ENCODE data around the gene CCDC82.

The CCDC82 gene

GRCh38 chr11:96357794-96358193 is 31.9 kb downstream of the CCDC82 start:
- Histone ChIP-seq H3K9ac (ENCODE audit: low read depth, low read length) (no peak overlapping the region), H3K9me3 (ENCODE audit: control insufficient read depth, insufficient read depth, low read length) (no peaks in the 10 kb centered on the region), H3K4me3 (ENCODE audit: low read depth, low read length) (no peak overlapping the region), H3K4me1 (ENCODE audit: control insufficient read depth, insufficient read depth, low read length) (no peaks in the 10 kb centered on the region), H3K27me3 (ENCODE audit: control insufficient read depth, insufficient read depth, low read length) (no peaks in the 10 kb centered on the region), H3K36me3 (ENCODE audit: control insufficient read depth, insufficient read depth, low read length) (no peaks in the 10 kb centered on the region)

DNA sequence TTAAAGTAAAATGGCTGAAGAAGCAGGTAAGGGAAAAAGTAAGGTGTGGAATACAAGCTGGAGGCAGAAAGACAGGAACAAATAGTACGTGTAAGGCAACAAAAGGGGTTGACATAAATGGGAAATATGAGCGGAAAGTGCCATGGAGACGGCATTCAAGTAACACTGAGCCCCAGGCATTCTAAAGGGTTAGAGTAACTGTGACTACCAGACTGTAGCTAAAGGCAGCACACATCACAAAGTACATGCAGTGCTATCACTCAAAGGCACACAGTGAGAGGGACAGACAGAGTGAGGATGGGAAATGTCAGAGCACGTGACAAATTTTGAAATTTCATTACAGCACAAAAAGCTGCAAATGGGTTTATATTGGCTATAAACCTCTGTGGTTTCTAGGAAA is 32.9 kb downstream of the CCDC82 start:
- Histone ChIP-seq H3K4me1 (ENCODE audit: control insufficient read depth, insufficient read depth, low read length) (no peaks in the 10 kb centered on the region), H3K9me3 (ENCODE audit: control insufficient read depth, insufficient read depth, low read length) (no peaks in the 10 kb centered on the region), H3K27me3 (ENCODE audit: control insufficient read depth, insufficient read depth, low read length) (no peaks in the 10 kb centered on the region), H3K9ac (ENCODE audit: low read depth, low read length) (no peak overlapping the region), H3K4me3 (ENCODE audit: low read depth, low read length) (no peak overlapping the region), H3K36me3 (ENCODE audit: control insufficient read depth, insufficient read depth, low read length) (no peaks in the 10 kb centered on the region)

DNA sequence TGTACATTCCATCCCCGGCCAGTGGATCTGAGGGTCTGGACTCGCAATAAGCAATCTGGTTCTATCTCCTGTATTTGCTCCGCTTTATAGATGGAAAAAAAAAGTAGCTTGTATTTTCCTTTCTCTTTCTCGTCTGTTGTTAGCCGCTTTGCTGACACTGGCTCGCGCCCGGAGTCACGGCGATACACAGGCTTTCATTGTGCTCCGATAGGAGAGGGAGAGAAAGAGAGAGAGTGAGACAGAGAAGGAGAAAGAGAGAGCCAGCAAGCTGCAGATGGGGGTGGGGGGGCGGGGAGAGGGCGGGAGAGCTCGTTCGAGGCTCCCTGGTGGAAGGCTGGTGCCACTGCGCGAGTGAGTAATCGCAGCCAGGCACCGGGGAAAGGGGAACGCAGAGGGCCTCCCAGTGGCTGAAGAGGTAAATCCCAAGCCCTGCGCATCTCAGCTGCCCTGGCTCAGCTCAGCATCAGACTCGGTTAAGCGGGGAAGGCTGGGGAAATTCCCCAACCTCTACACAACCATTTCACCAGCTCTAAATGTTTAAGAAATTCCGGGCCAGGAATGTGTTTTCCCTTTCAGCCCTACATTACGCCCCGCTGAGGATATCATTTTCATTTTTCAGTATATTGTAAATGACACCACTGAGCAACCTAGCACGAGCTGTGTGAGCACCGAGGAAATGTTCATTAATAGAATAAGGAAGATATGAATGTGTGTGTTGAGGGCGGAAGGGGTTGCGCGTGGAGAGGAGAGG is 46.6 kb downstream of the CCDC82 start, which contains the start of gene MAML2:
MAML2 (minus strand) TSS at position 235 of the 751 bp plus-strand sequence. CDS start 1,300 bp downstream, outside the sequence.
- H3K4me3 ChIP-seq (ENCODE audit: low read depth, low read length), result peak within 1 kb of the TSS; percentile 90
- peak within 1 kb of the TSS; percentile 74 for H3K9ac ChIP-seq (ENCODE audit: low read depth, low read length)
- peaks cover 20% of the 10 kb centered on the region for H3K4me1 ChIP-seq (ENCODE audit: control insufficient read depth, insufficient read depth, low read length)
- peaks cover 2% of the 10 kb centered on the region for H3K27me3 ChIP-seq (ENCODE audit: control insufficient read depth, insufficient read depth, low read length)
- H3K9me3 ChIP-seq (ENCODE audit: control insufficient read depth, insufficient read depth, low read length), result no peaks in the 10 kb centered on the region
- H3K36me3 ChIP-seq (ENCODE audit: control insufficient read depth, insufficient read depth, low read length), result no peaks in the 10 kb centered on the region

DNA sequence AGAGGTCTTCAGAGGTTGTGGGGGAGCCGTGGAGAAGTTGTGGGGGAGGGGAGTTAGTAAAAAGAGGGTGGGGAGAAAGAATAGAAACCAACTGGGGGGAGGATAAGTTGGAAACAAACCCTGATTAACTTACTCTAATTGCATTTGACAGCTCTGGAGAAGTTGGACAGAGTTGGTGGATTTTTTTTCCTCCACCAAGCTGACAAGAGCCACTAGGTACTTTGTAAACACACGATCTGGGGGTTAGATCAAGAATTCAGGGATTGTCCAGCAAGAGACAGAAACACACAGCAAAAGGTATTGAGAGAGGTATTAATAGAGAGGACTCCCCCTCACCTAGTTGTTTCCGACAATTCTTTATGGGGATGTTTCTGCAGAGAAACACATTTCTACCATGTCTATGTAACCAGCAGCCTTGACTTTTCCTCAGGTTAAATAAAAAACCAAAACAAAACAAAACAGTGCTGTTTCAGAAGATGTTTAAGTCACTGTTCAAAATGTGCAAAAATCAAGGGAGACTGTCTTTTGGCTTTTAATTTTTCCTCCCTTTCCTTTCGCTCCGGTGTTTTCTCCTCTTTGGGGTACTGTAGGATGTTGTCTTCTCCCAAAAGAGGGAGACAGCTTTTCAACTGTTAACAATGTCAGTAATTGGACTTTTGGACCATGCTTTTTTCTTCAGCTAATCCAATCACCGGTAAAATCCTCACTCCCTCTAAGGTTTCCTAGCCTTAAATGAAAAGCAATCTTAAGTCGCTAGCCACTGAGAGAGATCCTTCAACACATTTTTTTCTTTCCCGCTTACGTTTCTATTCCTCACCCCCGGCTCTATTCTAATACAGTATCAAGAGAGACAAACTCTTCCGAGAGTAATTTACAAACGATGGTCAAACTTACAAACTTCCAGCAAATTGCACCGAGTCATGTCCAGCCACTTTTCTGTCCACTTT is 47.4 kb downstream of the CCDC82 start:
- Histone ChIP-seq H3K9me3 (ENCODE audit: control insufficient read depth, insufficient read depth, low read length) (no peaks in the 10 kb centered on the region), H3K36me3 (ENCODE audit: control insufficient read depth, insufficient read depth, low read length) (no peaks in the 10 kb centered on the region), H3K4me3 (ENCODE audit: low read depth, low read length) (peak overlapping the region; percentile 90), H3K4me1 (ENCODE audit: control insufficient read depth, insufficient read depth, low read length) (peaks cover 27% of the 10 kb centered on the region), H3K27me3 (ENCODE audit: control insufficient read depth, insufficient read depth, low read length) (peaks cover 2% of the 10 kb centered on the region), H3K9ac (ENCODE audit: low read depth, low read length) (peak overlapping the region; percentile 74)

DNA sequence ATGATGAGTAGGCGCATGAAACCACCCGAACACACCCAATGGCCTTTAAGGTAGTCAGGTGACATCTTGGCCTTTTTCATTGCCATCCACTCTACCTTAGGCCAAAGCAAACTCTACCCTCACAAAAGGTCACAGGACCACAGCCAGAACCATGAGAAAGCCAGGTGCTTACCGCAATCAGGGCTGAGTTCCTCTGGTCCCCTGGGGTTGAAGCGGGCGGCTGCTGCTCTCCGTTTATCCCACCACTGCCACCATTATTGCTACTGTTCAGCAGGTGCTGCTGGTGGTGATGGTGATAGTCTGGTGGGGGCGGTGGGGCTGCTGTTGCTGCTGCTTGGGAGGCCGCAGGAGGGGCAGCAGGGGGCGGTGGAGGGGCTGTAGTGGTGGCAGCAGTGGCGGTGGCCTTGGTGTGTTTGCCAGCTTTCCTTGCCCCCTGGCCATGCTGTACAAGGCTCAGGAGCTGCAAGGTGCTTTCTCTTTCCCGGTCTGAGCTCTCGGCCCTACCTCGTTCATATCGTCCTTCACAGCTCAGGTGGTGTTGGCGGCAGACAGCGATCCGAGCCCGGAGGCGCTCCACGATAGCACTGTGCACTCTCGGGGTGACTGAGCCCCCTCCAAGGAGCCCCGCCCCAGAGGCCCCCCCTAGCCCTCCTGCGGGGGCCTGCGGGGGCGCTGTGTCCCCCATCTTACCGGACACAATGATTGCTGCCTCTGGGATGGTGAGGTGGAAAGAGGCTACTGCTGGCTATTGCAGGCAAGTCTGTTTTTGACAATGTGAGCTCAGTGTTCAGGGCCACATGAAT is 48.3 kb downstream of the CCDC82 start:
- no peak overlapping the region for H3K9ac ChIP-seq (ENCODE audit: low read depth, low read length)

GRCh38 chr11:96340555-96340885 is 49.2 kb downstream of the CCDC82 start:
- peaks cover 2% of the 10 kb centered on the region for H3K27me3 ChIP-seq (ENCODE audit: control insufficient read depth, insufficient read depth, low read length)
- no peaks in the 10 kb centered on the region for H3K9me3 ChIP-seq (ENCODE audit: control insufficient read depth, insufficient read depth, low read length)
- H3K9ac ChIP-seq (ENCODE audit: low read depth, low read length), result no peak overlapping the region
- H3K4me3 ChIP-seq (ENCODE audit: low read depth, low read length), result peak overlapping the region; percentile 90
- H3K36me3 ChIP-seq (ENCODE audit: control insufficient read depth, insufficient read depth, low read length), result no peaks in the 10 kb centered on the region
- peaks cover 43% of the 10 kb centered on the region for H3K4me1 ChIP-seq (ENCODE audit: control insufficient read depth, insufficient read depth, low read length)

More for the DNA sequence above, 48.3 kb downstream of the CCDC82 start:
- Histone ChIP-seq H3K9me3 (ENCODE audit: control insufficient read depth, insufficient read depth, low read length) (no peaks in the 10 kb centered on the region), H3K27me3 (ENCODE audit: control insufficient read depth, insufficient read depth, low read length) (peaks cover 2% of the 10 kb centered on the region), H3K4me1 (ENCODE audit: control insufficient read depth, insufficient read depth, low read length) (peaks cover 36% of the 10 kb centered on the region), H3K4me3 (ENCODE audit: low read depth, low read length) (peak overlapping the region; percentile 90), H3K36me3 (ENCODE audit: control insufficient read depth, insufficient read depth, low read length) (no peaks in the 10 kb centered on the region)

- no peaks in the 10 kb centered on the region for H3K36me3 ChIP-seq (ENCODE audit: control insufficient read depth, insufficient read depth, low read length)
- H3K27me3 ChIP-seq (ENCODE audit: control insufficient read depth, insufficient read depth, low read length), result peaks cover 2% of the 10 kb centered on the region
- no peaks in the 10 kb centered on the region for H3K9me3 ChIP-seq (ENCODE audit: control insufficient read depth, insufficient read depth, low read length)
- H3K4me1 ChIP-seq (ENCODE audit: control insufficient read depth, insufficient read depth, low read length), result peaks cover 43% of the 10 kb centered on the region
- peak overlapping the region; percentile 90 for H3K4me3 ChIP-seq (ENCODE audit: low read depth, low read length)
- H3K9ac ChIP-seq (ENCODE audit: low read depth, low read length), result no peak overlapping the region
Observed at GRCh38 chr11:96339706-96340554, 49.8 kb downstream of the CCDC82 start.

DNA sequence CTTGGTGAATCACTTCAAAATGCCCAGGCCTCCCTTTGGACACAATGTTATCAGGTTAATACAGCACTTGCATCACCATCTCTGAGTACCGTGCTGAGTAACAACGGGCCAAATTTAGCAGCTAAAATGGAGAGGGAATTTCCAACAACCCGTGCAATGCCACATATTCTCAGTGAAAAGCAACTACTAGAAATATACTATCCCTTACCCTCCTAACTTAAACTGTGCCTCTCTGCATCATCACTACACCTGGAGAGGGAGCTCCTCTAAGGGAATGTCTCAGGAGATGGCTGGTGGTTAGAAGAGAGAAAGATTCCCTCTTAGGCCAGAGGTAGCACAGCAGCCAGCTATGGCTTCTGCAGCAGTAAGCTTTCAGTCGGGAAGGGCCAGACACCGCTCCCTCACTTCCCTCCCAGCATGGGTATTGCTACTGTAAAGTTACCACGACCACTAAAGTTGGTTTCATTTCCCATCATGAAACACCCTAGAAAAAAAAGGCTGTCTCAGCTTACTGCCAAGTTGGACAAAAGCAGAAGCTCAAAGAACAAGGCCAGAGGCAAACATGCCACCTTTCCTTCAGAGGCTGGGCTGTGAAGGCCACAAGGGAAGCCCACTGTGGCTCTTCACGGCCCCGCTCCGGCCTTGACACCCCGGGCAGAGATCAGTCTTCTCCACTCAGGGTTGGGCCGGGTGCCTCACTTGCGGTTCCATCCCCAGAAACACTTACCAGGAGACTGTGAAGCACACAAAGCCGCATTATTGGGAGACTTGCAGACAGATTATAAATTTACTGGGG is 50.6 kb downstream of the CCDC82 start:
- no peak overlapping the region for H3K9ac ChIP-seq (ENCODE audit: low read depth, low read length)
- no peak overlapping the region for H3K4me3 ChIP-seq (ENCODE audit: low read depth, low read length)
- no peaks in the 10 kb centered on the region for H3K9me3 ChIP-seq (ENCODE audit: control insufficient read depth, insufficient read depth, low read length)
- H3K4me1 ChIP-seq (ENCODE audit: control insufficient read depth, insufficient read depth, low read length), result peaks cover 49% of the 10 kb centered on the region
- H3K27me3 ChIP-seq (ENCODE audit: control insufficient read depth, insufficient read depth, low read length), result peaks cover 2% of the 10 kb centered on the region
- H3K36me3 ChIP-seq (ENCODE audit: control insufficient read depth, insufficient read depth, low read length), result no peaks in the 10 kb centered on the region

DNA sequence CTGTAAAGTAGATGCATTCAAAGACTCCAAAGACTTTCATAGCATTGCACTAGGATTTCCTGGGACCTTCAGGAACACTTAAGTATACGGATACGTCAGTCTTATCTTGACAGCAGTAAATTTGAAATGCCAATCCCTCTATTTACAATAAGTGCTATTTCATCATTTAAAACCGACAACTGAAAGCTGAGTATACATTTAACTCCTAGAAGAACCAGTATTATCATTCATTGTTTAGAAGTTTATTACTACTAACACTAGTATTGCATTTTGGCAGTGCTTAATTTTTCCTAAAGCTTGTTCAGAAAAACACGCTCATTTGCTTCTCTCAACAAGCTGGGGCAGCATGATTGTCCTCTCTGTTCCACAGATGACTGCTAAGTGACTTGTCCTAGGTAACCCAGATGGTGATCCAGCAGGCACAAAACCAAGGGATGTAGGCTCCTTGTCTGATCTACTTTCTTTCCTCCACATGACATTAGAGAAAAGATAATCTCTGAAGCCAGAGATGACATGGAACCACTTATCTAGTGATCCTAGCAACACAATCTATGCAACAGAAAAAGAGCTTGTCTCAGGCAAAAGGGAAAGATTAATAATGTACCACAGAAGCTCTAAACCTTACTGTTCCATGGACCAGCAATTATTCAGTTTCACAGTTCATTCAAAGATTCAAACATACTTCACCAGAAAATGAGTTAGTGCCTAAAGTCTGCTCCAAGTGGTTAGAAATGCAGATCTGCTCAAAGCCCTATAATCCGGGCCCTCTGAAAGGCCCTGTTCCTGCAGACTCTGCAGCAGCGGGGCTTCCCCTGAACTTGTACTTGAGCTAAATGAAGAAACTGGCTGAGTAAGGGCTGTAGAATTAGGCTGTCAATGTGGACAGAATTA is 51.9 kb downstream of the CCDC82 start:
- no peak overlapping the region for H3K9ac ChIP-seq (ENCODE audit: low read depth, low read length)
- peaks cover 2% of the 10 kb centered on the region for H3K27me3 ChIP-seq (ENCODE audit: control insufficient read depth, insufficient read depth, low read length)
- H3K36me3 ChIP-seq (ENCODE audit: control insufficient read depth, insufficient read depth, low read length), result no peaks in the 10 kb centered on the region
- peaks cover 60% of the 10 kb centered on the region for H3K4me1 ChIP-seq (ENCODE audit: control insufficient read depth, insufficient read depth, low read length)
- no peak overlapping the region for H3K4me3 ChIP-seq (ENCODE audit: low read depth, low read length)
- no peaks in the 10 kb centered on the region for H3K9me3 ChIP-seq (ENCODE audit: control insufficient read depth, insufficient read depth, low read length)
